ENCODE measurements around the gene AMZ2.
"Not testable (repeated sequence)": the region's sequence is repeated elsewhere in the genome, so short reads cannot be mapped to it uniquely, and the experiment has no call there.

Gene AMZ2

GRCh38 chr17:68249354-68249765 is 1.5 kb downstream of the AMZ2 start:
- WGBS (ENCODE audit: insufficient coverage), result 10% methylated on average over 6 of the region's 7 CpGs

GRCh38 chr17:68253426-68253825 is 5.6 kb downstream of the AMZ2 start:
- POLR2A ChIA-PET; H3K36me3 ChIP-seq (ENCODE audit: control insufficient read depth in 4 of 4, insufficient read depth in 4 of 4, low read length in 3 of 4); H3K27me3 ChIP-seq (replicated peaks in 2 of 5; ENCODE audit: control insufficient read depth in 4 of 5, insufficient read depth in 5 of 5, low read length in 4 of 5); H3K4me3 ChIP-seq (ENCODE audit: control insufficient read depth in 1 of 7, extremely low read depth in 1 of 7, insufficient read depth in 4 of 7, low read depth in 2 of 7, low read length in 6 of 7); H3K9me3 ChIP-seq (ENCODE audit: control extremely low read depth in 1 of 5, control insufficient read depth in 4 of 5, insufficient read depth in 2 of 5, low read depth in 1 of 5, low read length in 4 of 5); H3K27ac ChIP-seq (ENCODE audit: insufficient read depth in 1 of 2, low read depth in 1 of 2, low read length in 2 of 2, poor library complexity in 1 of 2, severe bottlenecking in 2 of 2); DNase-seq: not testable (repeated sequence)
- H3K4me1 ChIP-seq (ENCODE audit: control extremely low read depth in 1 of 4, control insufficient read depth in 4 of 4, insufficient read depth in 4 of 4, low read length in 3 of 4), result peaks cover 24 to 74% (median 59%) of the 10 kb centered on the region in 4 experiments
- WGBS (ENCODE audit: insufficient coverage), result 45% methylated on average over 5 of the region's 7 CpGs
- CTCF ChIA-PET, result interaction anchor here (1.2 kb wide), 2 partner anchors 17 to 49 kb away, joined by 3 read pairs; no protein-coding TSS in a partner anchor

More at GRCh38 chr17:68249354-68249765, 1.5 kb downstream of the AMZ2 start:
- H3K4me1 ChIP-seq (ENCODE audit: control extremely low read depth in 1 of 4, control insufficient read depth in 4 of 4, insufficient read depth in 4 of 4, low read length in 3 of 4), result peaks cover 4 to 46% (median 35%) of the 10 kb centered on the region in 4 experiments
- ChIA-PET CTCF (interaction anchor here (1.1 to 1.9 kb wide), 4 partner anchors 9 to 186 kb away, joined by 3 to 6 read pairs (median 4); no protein-coding TSS in a partner anchor), POLR2A (interaction anchor here (1.1 kb wide), 1 partner anchor 11 kb away, joined by 4 read pairs; no protein-coding TSS in a partner anchor)
- DNase-seq, result peak; percentile 36 to 77 (median 72)
- peak overlapping the region in 1 of 2 experiments; percentile 43 for H3K27ac ChIP-seq (ENCODE audit: insufficient read depth in 1 of 2, low read depth in 1 of 2, low read length in 2 of 2, poor library complexity in 1 of 2, severe bottlenecking in 2 of 2)
- H3K27me3 ChIP-seq (replicated peaks in 2 of 5; ENCODE audit: control insufficient read depth in 4 of 5, insufficient read depth in 5 of 5, low read length in 4 of 5), result no peaks in the 10 kb centered on the region
- no peak overlapping the region for H3K4me3 ChIP-seq (ENCODE audit: control insufficient read depth in 1 of 7, extremely low read depth in 1 of 7, insufficient read depth in 4 of 7, low read depth in 2 of 7, low read length in 6 of 7)
- peaks cover 0 to 2% (median 2%) of the 10 kb centered on the region in 4 experiments for H3K36me3 ChIP-seq (ENCODE audit: control insufficient read depth in 4 of 4, insufficient read depth in 4 of 4, low read length in 3 of 4)
- no peaks in the 10 kb centered on the region for H3K9me3 ChIP-seq (ENCODE audit: control extremely low read depth in 1 of 5, control insufficient read depth in 4 of 5, insufficient read depth in 2 of 5, low read depth in 1 of 5, low read length in 4 of 5)

- ChIA-PET POLR2A (no interaction called here), CTCF (interaction anchor here (0.9 kb wide), 1 partner anchor 10 kb away, joined by 3 read pairs; no protein-coding TSS in a partner anchor)
- WGBS (ENCODE audit: insufficient coverage), result 93% methylated on average over 3 of the region's 4 CpGs
- no peak overlapping the region for H3K27ac ChIP-seq (ENCODE audit: insufficient read depth in 1 of 2, low read depth in 1 of 2, low read length in 2 of 2, poor library complexity in 1 of 2, severe bottlenecking in 2 of 2)
- no peaks in the 10 kb centered on the region for H3K27me3 ChIP-seq (replicated peaks in 2 of 5; ENCODE audit: control insufficient read depth in 4 of 5, insufficient read depth in 5 of 5, low read length in 4 of 5)
- peaks cover 26 to 70% (median 55%) of the 10 kb centered on the region in 4 experiments for H3K4me1 ChIP-seq (ENCODE audit: control extremely low read depth in 1 of 4, control insufficient read depth in 4 of 4, insufficient read depth in 4 of 4, low read length in 3 of 4)
- no peaks in the 10 kb centered on the region for H3K9me3 ChIP-seq (ENCODE audit: control extremely low read depth in 1 of 5, control insufficient read depth in 4 of 5, insufficient read depth in 2 of 5, low read depth in 1 of 5, low read length in 4 of 5)
- DNase-seq, result no peak
- H3K36me3 ChIP-seq (ENCODE audit: control insufficient read depth in 4 of 4, insufficient read depth in 4 of 4, low read length in 3 of 4), result peaks cover 0 to 5% (median 2%) of the 10 kb centered on the region in 4 experiments
- H3K4me3 ChIP-seq (ENCODE audit: control insufficient read depth in 1 of 7, extremely low read depth in 1 of 7, insufficient read depth in 4 of 7, low read depth in 2 of 7, low read length in 6 of 7), result peak overlapping the region in 1 of 7 experiments; percentile 52
These were observed 7.3 kb downstream of the AMZ2 start for GRCh38 chr17:68255151-68255550.

- Histone ChIP-seq H3K27ac (ENCODE audit: insufficient read depth in 1 of 2, low read depth in 1 of 2, low read length in 2 of 2, poor library complexity in 1 of 2, severe bottlenecking in 2 of 2) (no peak overlapping the region), H3K4me1 (ENCODE audit: control extremely low read depth in 1 of 4, control insufficient read depth in 4 of 4, insufficient read depth in 4 of 4, low read length in 3 of 4) (peaks cover 26 to 71% (median 55%) of the 10 kb centered on the region in 4 experiments), H3K27me3 (replicated peaks in 2 of 5; ENCODE audit: control insufficient read depth in 4 of 5, insufficient read depth in 5 of 5, low read length in 4 of 5) (no peaks in the 10 kb centered on the region), H3K36me3 (ENCODE audit: control insufficient read depth in 4 of 4, insufficient read depth in 4 of 4, low read length in 3 of 4) (peaks cover 0 to 5% (median 2%) of the 10 kb centered on the region in 4 experiments), H3K4me3 (ENCODE audit: control insufficient read depth in 1 of 7, extremely low read depth in 1 of 7, insufficient read depth in 4 of 7, low read depth in 2 of 7, low read length in 6 of 7) (peak overlapping the region in 3 of 7 experiments; percentile 6 to 52 (median 42)), H3K9me3 (ENCODE audit: control extremely low read depth in 1 of 5, control insufficient read depth in 4 of 5, insufficient read depth in 2 of 5, low read depth in 1 of 5, low read length in 4 of 5) (no peaks in the 10 kb centered on the region)
- peak; percentile 43 to 89 (median 82) for DNase-seq
- 13% methylated on average over 4 of the region's 5 CpGs for WGBS (ENCODE audit: insufficient coverage)
- CTCF ChIA-PET, result interaction anchor here (0.8 kb wide), 2 partner anchors 56 to 204 kb away, joined by 3 read pairs; no protein-coding TSS in a partner anchor
- POLR2A ChIA-PET, result interaction anchor here (0.9 kb wide), 2 partner anchors 8 to 185 kb away, joined by 3 to 5 read pairs; partner anchors contain the start of gene AMZ2
These were observed 8.1 kb downstream of the AMZ2 start for GRCh38 chr17:68255731-68256538.

GRCh38 chr17:68256701-68257100 is 8.9 kb downstream of the AMZ2 start:
- H3K27ac ChIP-seq (ENCODE audit: insufficient read depth in 1 of 2, low read depth in 1 of 2, low read length in 2 of 2, poor library complexity in 1 of 2, severe bottlenecking in 2 of 2); POLR2A ChIA-PET; H3K9me3 ChIP-seq (ENCODE audit: control extremely low read depth in 1 of 5, control insufficient read depth in 4 of 5, insufficient read depth in 2 of 5, low read depth in 1 of 5, low read length in 4 of 5); H3K4me3 ChIP-seq (ENCODE audit: control insufficient read depth in 1 of 7, extremely low read depth in 1 of 7, insufficient read depth in 4 of 7, low read depth in 2 of 7, low read length in 6 of 7); DNase-seq; H3K27me3 ChIP-seq (replicated peaks in 2 of 5; ENCODE audit: control insufficient read depth in 4 of 5, insufficient read depth in 5 of 5, low read length in 4 of 5); CTCF ChIA-PET; H3K36me3 ChIP-seq (ENCODE audit: control insufficient read depth in 4 of 4, insufficient read depth in 4 of 4, low read length in 3 of 4): not testable (repeated sequence)
- WGBS (ENCODE audit: insufficient coverage), result 95% methylated on average over 4 of the region's 5 CpGs
- peaks cover 26 to 71% (median 57%) of the 10 kb centered on the region in 4 experiments for H3K4me1 ChIP-seq (ENCODE audit: control extremely low read depth in 1 of 4, control insufficient read depth in 4 of 4, insufficient read depth in 4 of 4, low read length in 3 of 4)

GRCh38 chr17:68257934-68258333 is 10.1 kb downstream of the AMZ2 start:
- Histone ChIP-seq H3K4me1 (ENCODE audit: control extremely low read depth in 1 of 4, control insufficient read depth in 4 of 4, insufficient read depth in 4 of 4, low read length in 3 of 4) (peaks cover 24 to 70% (median 54%) of the 10 kb centered on the region in 4 experiments), H3K27ac (ENCODE audit: insufficient read depth in 1 of 2, low read depth in 1 of 2, low read length in 2 of 2, poor library complexity in 1 of 2, severe bottlenecking in 2 of 2) (no peak overlapping the region), H3K27me3 (replicated peaks in 2 of 5; ENCODE audit: control insufficient read depth in 4 of 5, insufficient read depth in 5 of 5, low read length in 4 of 5) (no peaks in the 10 kb centered on the region), H3K9me3 (ENCODE audit: control extremely low read depth in 1 of 5, control insufficient read depth in 4 of 5, insufficient read depth in 2 of 5, low read depth in 1 of 5, low read length in 4 of 5) (no peaks in the 10 kb centered on the region), H3K36me3 (ENCODE audit: control insufficient read depth in 4 of 4, insufficient read depth in 4 of 4, low read length in 3 of 4) (peaks cover 0 to 5% (median 0%) of the 10 kb centered on the region in 4 experiments), H3K4me3 (ENCODE audit: control insufficient read depth in 1 of 7, extremely low read depth in 1 of 7, insufficient read depth in 4 of 7, low read depth in 2 of 7, low read length in 6 of 7) (no peak overlapping the region)
- peak in 2 of 3 donors; percentile 23 to 38 for DNase-seq
- POLR2A ChIA-PET, result interaction anchor here (0.8 to 1.4 kb wide), 2 partner anchors 10 kb away, joined by 3 to 8 read pairs; partner anchors contain the start of gene AMZ2
- CTCF ChIA-PET, result interaction anchor here (1.0 to 1.6 kb wide), 2 partner anchors 9 to 178 kb away, joined by 3 to 6 read pairs; no protein-coding TSS in a partner anchor

Measured in common myeloid progenitor, CD34-positive (primary cell).